ENCODE results near the gene SEMA4D.

DNA sequence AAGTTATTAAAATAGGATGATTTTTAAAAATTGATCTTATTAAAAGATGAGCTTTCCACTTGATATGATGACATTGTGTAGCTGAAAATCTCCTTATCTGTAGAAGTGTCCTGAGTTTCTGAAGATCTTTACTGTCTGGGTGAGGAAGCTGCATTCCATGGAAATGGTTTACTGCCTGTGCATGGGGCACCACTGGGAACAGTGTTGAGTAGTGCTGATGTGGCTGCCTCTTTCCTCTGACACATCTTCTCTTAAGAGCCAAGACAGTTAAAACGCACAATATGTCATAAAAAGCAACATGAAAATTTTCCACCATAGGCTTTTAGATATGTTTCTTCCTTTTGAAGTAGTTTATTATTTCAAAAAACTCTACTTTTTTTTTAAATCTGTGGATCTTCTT is 155.0 kb downstream of the SEMA4D start:
- no peak for TF ChIP-seq SUZ12 (IDR thresholded peaks at IDR 0.05; ENCODE audit: extremely low read depth, insufficient read depth, insufficient read length)
- no peak for TF ChIP-seq YY1 (IDR thresholded peaks at IDR 0.05; ENCODE audit: insufficient read depth, insufficient read length)
- TF ChIP-seq ZNF274 (IDR thresholded peaks at IDR 0.05; ENCODE audit: low read depth, low read length), result no peak

Measured in NT2/D1 (cell line).